Stimulated activated CD4-positive, alpha-beta T cell treated with anti-CD3 and anti-CD28 coated beads, TNF-alpha, amount 100 ng/mL, for 24 hours (primary cell): ENCODE results near the gene CAV2.
A peak's percentile ranks its signal among the peaks of the same experiment; 100 is the strongest.

ENCODE experiments used
- DNase-seq, 3 experiments: peaks; one replicate each; pipeline ENCODE4 v3.0.0-alpha.2; 2020; ENCODE audit warnings: low read depth in 3 of 3

The CAV2 gene

DNA sequence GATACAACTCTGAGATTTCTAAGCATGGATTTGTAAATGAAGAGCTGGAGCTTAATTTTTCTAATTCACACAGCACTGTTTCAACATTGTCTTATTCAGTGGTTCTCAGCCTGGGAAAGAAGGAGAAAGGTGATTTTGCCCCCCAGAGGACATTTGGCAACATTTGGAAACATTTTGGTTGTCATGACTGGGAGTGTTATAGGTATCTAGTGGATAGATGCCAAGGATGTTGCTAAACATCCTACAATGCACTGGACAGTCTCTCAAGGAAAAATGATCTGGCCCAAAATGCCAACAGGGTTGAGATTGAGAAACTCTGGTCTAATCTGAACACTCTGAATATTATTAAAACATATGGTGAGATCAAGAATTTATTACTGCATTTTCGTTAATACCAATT is 3.8 kb upstream of the CAV2 start:
- no peak for DNase-seq

DNA sequence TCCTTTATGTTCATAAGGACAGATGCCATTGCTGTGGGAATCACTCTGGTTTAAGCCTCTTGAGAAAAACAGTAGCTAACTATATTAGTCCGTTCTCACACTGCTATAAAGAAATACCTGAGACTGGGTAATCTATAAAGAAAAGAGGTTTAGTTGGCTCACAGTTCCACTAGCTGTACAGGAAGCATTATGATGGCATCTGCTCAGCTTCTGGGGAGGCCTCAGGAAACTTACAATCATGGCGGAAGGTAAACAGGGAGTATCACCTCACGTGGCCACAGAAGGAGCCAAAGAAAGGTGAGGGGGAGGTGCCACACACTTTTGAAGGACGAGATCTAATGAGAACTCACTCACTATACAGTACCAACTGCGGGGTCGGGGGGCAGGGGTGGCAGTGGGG is 2.9 kb upstream of the CAV2 start:
- DNase-seq = no peak

DNA sequence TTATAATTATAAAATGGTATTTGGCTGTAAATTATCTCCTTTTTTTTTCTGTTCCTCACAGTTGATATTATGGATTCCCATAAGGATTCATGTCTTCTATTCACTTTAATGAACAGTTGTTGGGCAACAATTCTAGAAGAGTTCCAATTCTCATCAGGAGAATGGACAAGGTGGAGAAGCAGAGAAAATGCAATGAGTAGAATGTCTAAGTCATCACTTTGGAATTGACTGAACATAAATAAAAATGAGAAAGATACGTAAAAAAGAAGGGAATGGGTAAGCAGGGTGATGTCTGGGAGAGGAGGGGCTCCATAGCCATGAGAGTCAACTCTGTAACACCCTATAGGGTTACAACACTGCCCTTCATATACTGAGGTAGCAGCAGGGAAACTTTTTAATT is 1.8 kb upstream of the CAV2 start:
- DNase-seq = no peak

DNA sequence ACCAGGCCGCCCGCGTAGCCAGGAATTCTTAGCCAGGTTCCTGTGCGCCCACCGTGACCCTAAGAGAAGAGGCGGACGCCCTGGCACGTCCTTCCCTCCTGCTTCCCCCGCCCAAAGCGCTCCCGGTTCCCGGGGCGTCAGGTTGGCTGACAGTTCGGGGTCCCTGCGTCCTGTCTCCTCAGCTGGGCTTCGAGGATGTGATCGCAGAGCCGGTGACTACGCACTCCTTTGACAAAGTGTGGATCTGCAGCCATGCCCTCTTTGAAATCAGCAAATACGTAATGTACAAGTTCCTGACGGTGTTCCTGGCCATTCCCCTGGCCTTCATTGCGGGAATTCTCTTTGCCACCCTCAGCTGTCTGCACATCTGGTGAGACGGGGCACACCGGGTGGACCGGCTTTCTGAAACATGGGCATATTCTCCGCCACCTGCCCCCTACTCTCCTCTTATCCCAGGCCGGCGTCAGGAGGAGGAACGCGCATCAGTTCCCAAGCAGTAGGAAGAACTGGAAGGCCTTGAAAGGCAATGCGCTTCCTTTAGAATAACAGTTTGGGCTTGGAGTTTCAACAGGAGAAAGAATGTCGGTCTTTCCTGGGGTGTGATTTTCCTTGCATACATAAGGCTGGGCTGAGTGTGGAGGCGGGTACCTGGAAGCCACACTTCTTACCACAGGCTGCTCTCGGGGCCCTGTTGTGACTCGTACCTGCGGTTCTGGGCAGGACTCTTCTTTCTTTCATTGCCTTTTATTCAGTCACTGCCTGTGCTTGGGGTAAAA is 728 bp downstream of the CAV2 start:
- DNase-seq = peak in 1 of 3 experiments; percentile 46

DNA sequence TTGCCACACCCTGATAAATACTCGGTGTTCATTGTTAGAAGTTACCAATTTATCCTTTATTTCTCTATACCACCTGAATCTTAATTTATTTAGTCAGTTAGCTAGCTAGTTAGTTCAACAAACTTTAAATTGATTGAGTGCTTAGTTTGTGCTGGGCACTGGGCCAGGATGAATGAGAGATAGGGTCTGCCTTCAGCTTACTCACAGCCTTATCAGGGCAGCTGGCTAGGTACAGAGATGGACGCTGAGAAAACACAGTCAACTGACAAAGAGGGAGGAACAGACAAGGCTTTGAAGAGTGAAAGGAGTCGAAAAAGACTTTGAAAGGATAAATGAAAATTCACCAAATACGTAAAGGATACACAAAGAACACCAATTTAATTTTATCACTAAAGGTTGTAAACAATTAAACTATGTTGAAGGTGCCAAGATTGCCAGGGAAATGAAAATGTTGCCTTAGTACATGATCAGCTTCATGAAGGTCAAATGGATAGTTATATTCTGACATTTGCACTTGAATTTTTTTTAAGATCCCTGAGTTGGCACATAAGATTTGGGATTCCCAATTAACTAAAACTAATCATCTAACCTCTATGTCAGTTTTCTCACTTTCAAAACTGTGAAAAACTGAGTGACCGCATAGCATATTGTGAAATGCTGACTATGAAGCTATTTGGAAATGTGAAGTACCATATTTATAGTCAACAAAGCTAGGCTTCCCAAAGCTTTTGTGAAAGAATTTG is 2.1 kb downstream of the CAV2 start:
- DNase-seq = no peak

DNA sequence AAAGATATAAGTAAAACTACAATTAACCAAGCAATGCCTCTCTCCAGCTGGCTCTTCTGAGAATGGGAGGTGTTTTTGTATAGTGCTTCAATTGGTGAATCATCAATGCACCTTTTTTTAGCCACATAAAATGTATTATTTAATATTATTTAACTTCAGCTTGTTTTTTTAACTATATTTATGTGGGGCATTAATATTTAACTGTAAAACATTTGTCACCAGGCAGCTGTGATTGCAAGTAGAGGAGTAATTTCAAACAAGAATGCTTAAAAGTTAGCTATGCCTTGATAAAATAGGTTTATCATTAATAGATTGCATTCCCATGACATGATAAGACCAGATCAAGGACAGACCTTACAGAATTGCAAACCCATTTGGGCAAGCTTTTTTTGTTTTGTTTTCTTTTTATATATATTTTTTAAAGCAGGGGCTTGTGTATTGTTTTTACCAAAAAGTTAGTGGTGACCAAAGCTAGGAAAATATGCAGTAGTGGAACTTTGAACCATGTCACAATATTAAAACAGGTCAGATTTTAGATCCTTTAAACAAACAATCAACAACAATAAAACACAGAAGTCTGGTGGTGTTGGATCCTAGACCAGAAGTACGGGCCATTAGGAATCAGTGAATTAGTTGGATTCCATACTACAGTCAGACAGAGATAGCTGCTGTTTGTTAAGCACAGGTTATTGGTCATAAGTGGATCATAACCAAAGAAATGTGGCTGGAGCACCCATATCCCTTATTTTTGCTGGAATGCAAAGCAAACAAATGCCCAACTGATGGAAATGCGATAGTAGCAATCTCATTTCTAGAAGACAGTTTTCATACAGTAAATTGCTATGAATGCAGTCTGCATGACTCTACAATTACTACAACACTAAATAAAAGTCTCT is 2.9 kb downstream of the CAV2 start:
- no peak for DNase-seq

DNA sequence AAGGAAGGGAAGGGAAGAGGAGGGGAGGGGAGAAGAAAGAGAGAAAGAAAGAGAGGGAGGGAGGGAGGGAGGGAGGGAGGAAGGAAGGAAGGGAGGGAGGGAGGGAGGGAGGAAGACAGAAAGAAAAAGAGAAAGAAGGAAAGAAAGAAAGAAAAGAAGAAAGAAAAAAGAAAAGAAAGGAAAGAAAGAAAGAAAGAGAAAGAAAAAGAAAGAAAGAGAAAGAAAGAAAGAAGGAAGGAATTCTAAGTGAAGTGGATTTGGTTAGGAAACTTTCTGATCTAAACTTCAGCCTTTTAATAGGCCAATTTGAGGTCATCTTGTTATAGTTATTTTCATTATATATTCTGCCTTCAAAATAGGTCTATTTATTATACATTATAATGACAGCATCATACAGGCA is 4.3 kb downstream of the CAV2 start:
- DNase-seq = no peak

DNA sequence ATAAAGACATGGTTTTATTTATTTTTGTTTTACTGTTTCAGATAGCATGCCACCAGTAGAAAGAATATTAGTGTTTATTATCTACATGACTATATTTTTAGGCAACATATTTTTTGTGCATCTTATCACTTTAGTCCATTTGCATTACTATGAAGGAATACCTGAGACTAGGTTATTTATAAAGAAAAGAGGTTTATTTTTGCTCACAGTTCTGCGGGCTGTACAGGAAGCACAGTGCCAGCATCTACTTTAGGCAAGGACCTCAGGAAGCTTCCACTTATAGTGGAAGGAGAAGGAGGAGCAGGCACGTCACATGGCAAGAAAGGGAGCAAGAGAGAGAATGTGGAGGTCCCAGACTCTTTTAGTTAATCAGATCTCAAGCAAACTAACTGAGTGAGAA is 5.7 kb downstream of the CAV2 start:
- DNase-seq = no peak

DNA sequence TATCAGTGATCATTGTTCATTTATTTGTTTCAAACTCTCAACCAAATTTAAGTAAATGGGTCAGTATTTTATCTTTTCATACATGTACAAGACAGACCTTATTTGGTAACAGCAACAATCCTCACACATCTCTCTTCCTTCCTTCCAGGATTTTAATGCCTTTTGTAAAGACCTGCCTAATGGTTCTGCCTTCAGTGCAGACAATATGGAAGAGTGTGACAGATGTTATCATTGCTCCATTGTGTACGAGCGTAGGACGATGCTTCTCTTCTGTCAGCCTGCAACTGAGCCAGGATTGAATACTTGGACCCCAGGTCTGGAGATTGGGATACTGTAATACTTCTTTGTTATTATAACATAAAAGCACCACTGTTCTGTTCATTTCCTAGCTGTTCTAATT is 6.3 kb downstream of the CAV2 start:
- no peak for DNase-seq

DNA sequence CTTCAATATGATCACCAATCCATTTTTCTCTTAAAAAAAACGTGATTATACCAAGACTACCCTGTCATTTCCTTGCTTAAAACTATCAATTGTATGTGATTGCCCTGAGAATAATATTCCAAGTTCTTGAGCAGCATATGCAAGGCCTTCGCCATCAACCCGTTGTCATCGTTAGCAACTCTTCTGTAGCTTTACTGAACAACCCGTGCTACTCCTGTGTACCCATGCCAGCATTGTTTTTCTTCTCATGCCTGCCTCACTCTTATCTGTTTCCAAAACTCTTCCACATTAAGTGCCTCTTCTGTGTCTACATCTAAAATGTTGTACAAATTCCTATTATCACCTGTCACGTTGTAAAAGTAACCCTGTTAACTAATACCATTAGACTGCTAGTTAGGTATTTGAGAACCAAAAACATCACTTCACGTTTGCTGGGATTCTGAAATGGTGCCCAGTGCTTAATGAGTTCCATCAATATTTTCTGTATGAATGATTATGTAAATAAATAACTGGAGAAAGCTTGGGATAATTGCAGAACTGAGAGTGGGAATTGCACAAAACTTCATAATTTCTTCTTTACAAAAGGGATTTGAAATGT is 10.5 kb downstream of the CAV2 start:
- no peak for DNase-seq

DNA sequence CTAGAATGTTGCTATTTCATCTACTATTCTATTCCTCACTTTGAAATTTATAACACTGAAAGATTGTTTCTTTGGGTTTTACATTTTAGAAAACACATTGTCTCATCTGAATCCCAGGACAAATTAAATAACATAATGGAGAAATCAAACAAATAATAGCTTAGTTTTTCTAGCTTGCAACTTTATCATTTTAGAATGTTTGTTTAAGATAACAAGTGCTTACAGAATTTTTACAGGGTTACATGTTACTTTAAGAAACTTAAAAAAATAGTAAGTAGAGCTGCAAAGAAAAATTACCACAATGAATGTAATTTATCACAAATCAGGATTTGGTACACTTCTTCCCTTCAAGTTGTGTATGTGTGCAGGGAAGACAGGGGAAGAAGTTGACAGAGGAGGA is 11.3 kb downstream of the CAV2 start:
- no peak for DNase-seq

DNA sequence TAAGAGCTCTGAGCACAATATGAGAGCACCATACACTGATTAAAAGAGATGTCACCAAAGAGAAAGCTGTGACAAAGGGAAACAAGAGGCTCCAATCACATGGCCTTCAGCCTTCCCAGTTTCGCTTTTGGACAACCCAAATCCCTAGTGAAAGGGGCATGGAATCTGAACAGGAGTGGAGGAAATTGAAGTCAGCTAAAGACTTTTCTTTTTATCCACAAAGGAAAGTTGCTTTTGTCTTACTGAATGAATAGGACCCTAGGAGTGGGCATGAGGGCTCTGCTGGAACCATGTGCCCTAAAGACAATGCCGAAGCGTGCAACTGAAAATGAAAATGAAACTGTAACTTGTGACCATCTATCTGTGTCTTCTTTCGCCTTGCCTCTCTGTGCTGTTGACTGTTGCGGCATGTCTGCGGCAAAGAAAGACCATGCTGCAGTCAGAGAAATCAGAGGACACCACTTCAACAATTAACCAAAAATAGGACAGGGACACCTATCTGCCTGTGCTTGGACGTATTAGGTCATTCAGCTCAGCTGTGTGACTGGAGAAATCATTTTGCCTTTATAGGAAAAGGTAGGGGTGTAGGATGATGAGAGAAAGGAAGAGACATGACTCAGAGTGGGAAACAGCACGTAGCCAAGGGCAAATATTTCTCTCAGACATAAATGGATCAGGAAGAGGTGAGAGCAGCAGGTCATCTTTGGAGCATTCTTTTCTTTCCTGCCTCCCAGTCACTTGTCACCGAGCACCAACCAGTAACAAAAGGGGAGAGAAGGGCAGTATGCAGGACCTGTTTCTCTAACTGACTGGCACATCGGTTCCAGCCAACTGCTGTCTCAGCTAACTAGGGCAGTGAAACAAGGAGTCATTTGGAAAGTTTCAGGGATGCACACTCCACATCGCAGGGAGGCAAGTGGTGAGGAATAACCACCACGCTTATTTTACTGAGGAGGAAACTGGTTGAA is 12.3 kb downstream of the CAV2 start:
- no peak for DNase-seq

DNA sequence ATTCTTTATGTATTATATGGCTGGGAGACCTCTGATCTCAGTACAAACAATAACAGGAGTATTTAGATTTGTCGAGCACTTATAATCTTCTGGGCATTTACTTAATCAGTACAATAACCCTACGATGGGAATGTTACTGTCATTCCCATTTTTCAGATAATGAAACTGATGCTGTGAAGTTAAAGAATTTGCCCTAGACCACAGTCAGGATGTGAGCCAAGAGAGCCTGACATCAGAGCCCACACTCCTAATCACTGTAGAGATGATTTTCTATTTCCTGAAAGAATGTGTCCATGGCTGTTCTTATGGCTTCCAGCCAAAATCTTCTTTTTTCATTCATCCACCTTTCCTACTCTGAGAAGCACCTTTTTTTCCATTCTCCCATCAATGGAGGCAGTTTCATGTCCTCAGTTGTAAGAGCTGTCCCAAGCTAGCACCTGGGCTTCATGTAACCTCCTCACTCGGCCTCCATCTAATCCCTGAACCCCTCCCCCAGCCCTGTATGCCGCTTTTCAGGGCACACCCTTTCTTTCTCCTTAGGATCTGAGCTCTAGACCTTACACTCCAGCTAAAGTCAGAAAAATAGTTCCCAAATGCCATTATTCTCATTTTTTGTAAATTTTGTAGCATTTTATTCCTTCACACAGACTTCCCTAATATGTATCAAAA is 13.1 kb downstream of the CAV2 start:
- no peak for DNase-seq

DNA sequence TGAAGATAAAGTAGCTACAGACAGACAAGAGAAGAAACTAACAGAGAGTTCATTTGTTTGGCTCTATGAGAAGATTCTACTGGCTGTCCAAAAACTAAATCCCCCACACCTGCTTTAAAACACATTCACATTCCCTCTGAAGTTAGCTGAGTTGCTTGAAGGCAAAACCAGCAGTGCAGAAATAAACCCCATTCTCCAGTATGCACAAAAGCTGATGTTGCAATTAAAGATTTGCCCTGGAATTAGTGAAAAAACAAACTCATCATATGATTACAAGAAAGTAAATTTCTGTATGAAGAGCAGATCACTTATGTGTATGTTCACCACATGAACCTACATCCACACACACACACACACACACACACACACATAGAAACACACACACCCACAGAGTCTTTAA is 16.0 kb downstream of the CAV2 start:
- DNase-seq = no peak

DNA sequence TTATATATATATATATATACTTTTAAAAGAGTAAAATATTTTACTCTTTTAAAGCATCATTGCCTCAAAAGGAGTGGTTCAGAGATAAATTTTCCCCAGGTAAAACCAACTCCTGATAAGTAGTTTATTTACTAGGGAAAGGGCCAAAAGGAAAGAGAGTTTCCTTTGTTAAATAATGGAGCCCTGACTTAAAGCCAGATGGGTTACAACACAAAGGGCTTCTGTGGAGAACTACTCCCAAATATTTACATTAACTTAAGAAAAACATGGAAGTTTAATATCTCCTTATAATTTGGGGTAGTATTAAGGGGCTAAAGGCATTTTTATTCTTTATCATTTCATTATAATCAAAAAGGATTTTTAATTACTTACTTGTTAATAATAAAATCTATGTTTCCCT is 16.8 kb downstream of the CAV2 start:
- DNase-seq = no peak

DNA sequence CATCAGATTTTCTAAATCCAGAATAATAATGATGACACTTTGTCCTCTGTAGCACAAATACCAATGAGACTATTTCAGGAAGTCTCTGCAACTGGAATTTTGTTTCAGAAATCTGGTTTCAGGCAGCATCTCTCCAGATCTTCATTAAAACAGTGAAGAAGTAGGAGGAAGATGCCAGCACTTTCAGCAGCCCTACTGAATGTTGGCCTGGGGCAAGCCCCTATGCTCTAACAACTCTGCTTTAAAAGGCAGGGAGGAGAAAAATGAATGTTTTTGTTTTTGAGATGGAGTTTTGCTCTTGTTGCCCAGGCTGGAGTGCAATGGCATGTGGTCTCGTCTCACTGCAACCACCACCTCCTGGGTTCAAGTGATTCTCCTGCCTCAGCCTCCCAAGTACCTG is 18.1 kb downstream of the CAV2 start:
- DNase-seq = no peak

DNA sequence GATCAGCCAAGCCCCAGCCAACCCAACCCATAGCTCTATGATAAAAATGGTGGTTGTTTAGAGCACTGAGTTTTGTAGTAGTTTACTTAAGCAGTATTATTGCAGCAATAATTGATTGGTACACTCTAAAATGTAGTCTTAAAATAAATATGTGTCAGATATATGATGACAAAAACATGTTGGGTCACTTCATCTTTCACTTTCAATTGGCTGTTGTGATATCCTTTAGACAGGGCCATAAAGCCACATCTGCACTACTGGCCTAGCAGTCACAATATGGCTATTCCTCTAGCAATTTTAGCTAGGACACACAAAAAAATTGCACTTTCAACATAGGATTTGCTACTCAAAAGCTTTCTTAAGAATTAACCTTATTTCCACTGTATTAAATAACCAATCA is 19.4 kb downstream of the CAV2 start:
- no peak for DNase-seq

DNA sequence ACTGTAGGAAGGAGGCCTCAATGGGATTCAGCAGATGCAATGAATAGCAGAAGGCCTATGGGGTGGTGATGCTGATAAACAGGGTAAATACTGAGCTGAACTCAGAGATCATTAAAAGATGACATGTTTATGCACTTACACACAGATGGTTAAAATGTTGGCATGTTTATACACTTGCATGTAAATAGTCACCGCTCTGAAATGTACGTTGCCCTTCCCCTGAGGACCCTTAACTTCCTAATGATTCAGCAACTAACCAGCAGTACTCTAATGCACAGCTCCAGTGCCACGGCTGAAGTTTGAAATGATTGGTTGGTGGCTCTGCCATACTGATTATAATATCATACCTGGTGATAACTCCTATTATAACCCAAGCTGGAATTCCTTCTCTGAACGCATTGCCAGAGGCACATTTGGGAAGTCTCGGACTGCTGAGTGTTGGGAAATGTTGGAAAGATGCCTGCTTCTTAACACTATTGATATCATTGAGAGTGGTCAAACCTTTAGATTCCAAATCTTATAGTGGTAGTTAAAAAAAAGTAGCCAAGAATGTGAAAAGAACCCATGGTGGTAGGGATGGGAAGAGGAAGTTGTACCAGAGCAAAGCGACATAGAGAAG is 21.6 kb downstream of the CAV2 start:
- DNase-seq = no peak

DNA sequence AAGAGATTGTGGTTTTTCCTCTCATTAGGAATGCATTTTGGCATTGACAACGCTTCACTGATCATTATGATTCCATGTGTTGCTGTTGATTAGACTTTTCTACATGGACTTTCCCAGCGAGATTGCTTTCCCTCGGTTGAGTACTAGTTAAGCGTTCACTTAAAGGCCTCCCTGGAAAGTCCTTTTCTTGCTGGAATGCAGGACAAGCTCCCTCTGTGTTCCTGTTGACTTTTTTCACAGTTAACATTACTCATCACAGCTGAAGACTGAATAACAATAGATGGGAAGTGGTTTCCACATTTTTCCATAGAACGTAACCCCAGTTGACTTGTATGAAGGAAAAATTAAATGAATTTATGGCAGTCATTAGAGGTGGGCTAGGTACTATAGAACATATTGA is 22.7 kb downstream of the CAV2 start:
- no peak for DNase-seq

DNA sequence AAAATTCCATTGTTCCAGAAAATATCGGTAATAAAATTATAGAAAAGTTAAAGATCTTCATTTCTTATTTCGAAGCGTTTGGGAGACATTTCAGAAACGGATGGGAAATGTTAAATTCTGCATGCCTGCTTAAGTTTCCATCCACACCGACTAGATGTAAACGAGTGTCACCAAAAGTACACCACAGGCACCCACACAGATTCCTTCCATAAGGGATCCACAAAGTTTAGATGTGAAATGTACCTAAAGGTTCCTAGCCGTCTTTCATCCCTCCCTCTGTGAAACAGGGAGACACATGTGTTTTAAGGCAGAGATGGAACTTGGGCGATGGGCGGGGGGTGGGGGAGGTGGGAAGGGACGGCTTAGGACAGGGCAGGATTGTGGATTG is 24.7 kb downstream of the CAV2 start:
- no peak for DNase-seq
